ENCODE data around the gene CFAP99. TPM values are rescaled to one million over a fixed set of nuclear protein-coding genes. Genes with fewer than 3 reads are reported as not detected.

Gene CFAP99
- total and polyA plus RNA-seq, 9 of the 15 experiments (the other 6 are each of a cell fraction or from before 2014, with no cell fraction given), result 0.07 to 0.18 (median 0.09) TPM; not detected in 6

GRCh38 chr4:2500547-2500946, 81.8 kb downstream of the CFAP99 start (continued):
- TF ChIP-seq SLC30A9 (CRISPR knock-in tag; IDR thresholded peaks at IDR 0.05), result no peak

GRCh38 chr4:2501034-2501594, 82.4 kb downstream of the CFAP99 start:
- in situ Hi-C loops (cut with MboI), result no loop called here
- Histone ChIP-seq H3K79me2 (ENCODE audit: control insufficient read depth, insufficient read depth, low read length) (peaks cover 22% of the 10 kb centered on the region; the same call in 1 of the 3 replicates), H3K9ac (ENCODE audit: insufficient read depth in 1 of 2, low read depth in 2 of 2, low read length in 2 of 2) (no peak overlapping the region), H3K9me1 (ENCODE audit: control insufficient read depth, insufficient read depth, low read length) (no peaks in the 10 kb centered on the region), H3K27me3 (ENCODE audit: control insufficient read depth in 2 of 2, insufficient read depth in 2 of 2, low read length in 2 of 2) (no peaks in the 10 kb centered on the region), H3K27ac (ENCODE audit: extremely low read depth, low read depth, low read length) (no peak overlapping the region), H2AFZ (ENCODE audit: low read depth, low read length) (no peak overlapping the region), H4K20me1 (replicated peaks; ENCODE audit: control insufficient read depth, insufficient read depth, low read length) (peaks cover 3% of the 10 kb centered on the region; the same call in 1 of the 2 replicates), H3K9me3 (replicated peaks; ENCODE audit: control insufficient read depth, insufficient read depth, low read depth, low read length) (no peaks in the 10 kb centered on the region), H3K36me3 (ENCODE audit: control insufficient read depth, insufficient read depth, low read length) (peaks cover 89% of the 10 kb centered on the region), H3K4me1 (replicated peaks in 1 of 2; ENCODE audit: control insufficient read depth in 2 of 2, insufficient read depth in 2 of 2, low read length in 2 of 2) (no peaks in the 10 kb centered on the region), H3K4me2 (ENCODE audit: insufficient read depth, low read length) (no peak overlapping the region), H3K4me3 (no peak overlapping the region)
- CTCF ChIA-PET (ENCODE audit: low intra/inter-chr PET ratio), result no interaction called here
- no peak for FAIRE-seq
- intact Hi-C loops (cut with micrococcal nuclease), result no loop called here
- ATAC-seq, result no peak
- TF ChIP-seq POLR2A (conservative IDR thresholded peaks at IDR 0.05), result peak; percentile 38; the same call in 1 of the 2 replicates
- peak; percentile 26; the same call in 1 of the 2 replicates for TF ChIP-seq POLR2G (IDR thresholded peaks at IDR 0.05; ENCODE audit: low read depth, low read length)
- 0 out of 2 replicates have a peak, but pooled peaks have one; percentile 43 for TF ChIP-seq SUPT5H (IDR thresholded peaks at IDR 0.05)
- no peak for TF ChIP-seq HDAC8 (tag; IDR thresholded peaks at IDR 0.05)
- DNase-seq (ENCODE audit: extremely low read depth in 1 of 4, low spot score in 3 of 4), result no peak
- TSS peak; percentile 21 for BruUV-seq (replicated peaks)
- POLR2A ChIA-PET, result interaction anchor here (0.6 to 1.7 kb wide), 5 partner anchors 8 to 39 kb away, joined by 3 to 6 read pairs (median 4); no protein-coding TSS in a partner anchor
- 98% methylated on average over 7 of the region's 7 CpGs for WGBS (ENCODE audit: insufficient coverage, low coverage, missing lambda C conversion rate)

Measured in K562 (cell line).